GM12878 (cell line): ENCODE data around the gene ENDOD1. TPM values are rescaled to one million over a fixed set of nuclear protein-coding genes. Genes with fewer than 3 reads are reported as not detected.

Experiments
- polyA plus RNA-seq, 11 experiments: library from polyadenylated mRNA; depleted of rRNA in 4 of 11; unstranded in 6 of 11; stranded (reverse) in 5 of 11; fragments of >200 nt; fragmentation: Nextera tagmentation in 4 of 11; fragmentation: Illumina TruSeq in 1 of 11; extraction: Ambion mirVana in 4 of 11; extraction: Trizol in 1 of 11; gene quantifications; 1 replicate in 1 of 11; 2 replicates in 10 of 11; pipeline versions ENCODE4 v1.2.1 to v1.2.3, GENCODE V29; 2011 to 2016; ENCODE audit warnings: inconsistent platforms in 2 of 11, missing spikeins in 2 of 11, low read depth in 1 of 11
- total RNA-seq, 4 experiments: library from RNA; depleted of rRNA in 3 of 4; stranded (reverse); fragments of >200 nt in 3 of 4; fragmentation: Illumina TruSeq in 1 of 4; extraction: Trizol in 1 of 4; gene quantifications; 2 replicates each; pipeline versions ENCODE4 v1.2.1 to v1.2.3, GENCODE V29; 2013 to 2021

The ENDOD1 gene
- total and polyA plus RNA-seq, 10 of the 15 experiments (the other 5 are each of a cell fraction or from before 2014, with no cell fraction given), result 6.0 to 30.0 (median 12.1) TPM

Other genes starting within 250 kb of the ENDOD1 start
- gene CWC15, start 116.3 kb upstream of the ENDOD1 start, total RNA-seq (2014; rRNA removed), result 45.9 and 51.8 TPM in 2 replicates
- gene CWC15, start 116.3 kb upstream of the ENDOD1 start, total RNA-seq (2014; rRNA removed; fragmentation: Illumina TruSeq; extraction: Trizol), result 71.7 and 75.9 TPM in 2 replicates
- gene CWC15, start 116.3 kb upstream of the ENDOD1 start, total RNA-seq (2021), result 54.2 and 58.1 TPM in 2 replicates
- gene CWC15, start 116.3 kb upstream of the ENDOD1 start, polyA plus RNA-seq (2011; rRNA removed), result 68.4 and 108 TPM in 2 replicates
- gene CWC15, start 116.3 kb upstream of the ENDOD1 start, polyA plus RNA-seq (2014; fragmentation: Illumina TruSeq; extraction: Trizol), result 78.5 and 107 TPM in 2 replicates
- gene CWC15, start 116.3 kb upstream of the ENDOD1 start, polyA plus RNA-seq (2014; fragmentation: Nextera tagmentation; extraction: Ambion mirVana), result 100 to 1,000 TPM; 122 to 142 TPM
- 35.8 and 43.3 TPM in 2 replicates for gene CWC15, start 116.3 kb upstream of the ENDOD1 start, polyA plus RNA-seq (2014; rRNA removed)
- 10 to 100 TPM; 80.9 to 94.0 TPM for gene CWC15, start 116.3 kb upstream of the ENDOD1 start, polyA plus RNA-seq (2016; fragmentation: Nextera tagmentation; extraction: Ambion mirVana)
- 2.1 and 2.3 TPM in 2 replicates for gene KDM4D, start 116.1 kb upstream of the ENDOD1 start, total RNA-seq (2014; rRNA removed)
- 1.2 TPM in 2 replicates for gene KDM4D, start 116.1 kb upstream of the ENDOD1 start, total RNA-seq (2014; rRNA removed; fragmentation: Illumina TruSeq; extraction: Trizol)
- gene KDM4D, start 116.1 kb upstream of the ENDOD1 start, total RNA-seq (2021), result 1.4 and 1.5 TPM in 2 replicates
- 1.0 and 1.2 TPM in 2 replicates for gene KDM4D, start 116.1 kb upstream of the ENDOD1 start, polyA plus RNA-seq (2011; rRNA removed)
- 0.78 and 1.2 TPM in 2 replicates for gene KDM4D, start 116.1 kb upstream of the ENDOD1 start, polyA plus RNA-seq (2014; fragmentation: Illumina TruSeq; extraction: Trizol)
- under 1 TPM; 0.63 to 0.69 TPM for gene KDM4D, start 116.1 kb upstream of the ENDOD1 start, polyA plus RNA-seq (2014; fragmentation: Nextera tagmentation; extraction: Ambion mirVana)
- gene KDM4D, start 116.1 kb upstream of the ENDOD1 start, polyA plus RNA-seq (2014; rRNA removed), result 0.96 and 1.5 TPM in 2 replicates
- 1 to 10 TPM; 1.3 to 2.6 TPM for gene KDM4D, start 116.1 kb upstream of the ENDOD1 start, polyA plus RNA-seq (2016; fragmentation: Nextera tagmentation; extraction: Ambion mirVana)
- not detected in 2 replicates for gene KDM4E, start 64.6 kb upstream of the ENDOD1 start, total RNA-seq (2014; rRNA removed)
- not detected in 2 replicates for gene KDM4E, start 64.6 kb upstream of the ENDOD1 start, total RNA-seq (2014; rRNA removed; fragmentation: Illumina TruSeq; extraction: Trizol)
- not detected in 2 replicates for gene KDM4E, start 64.6 kb upstream of the ENDOD1 start, total RNA-seq (2021)
- not detected in 2 replicates for gene KDM4E, start 64.6 kb upstream of the ENDOD1 start, polyA plus RNA-seq (2011; rRNA removed)
- not detected in 2 replicates for gene KDM4E, start 64.6 kb upstream of the ENDOD1 start, polyA plus RNA-seq (2014; fragmentation: Illumina TruSeq; extraction: Trizol)
- gene KDM4E, start 64.6 kb upstream of the ENDOD1 start, polyA plus RNA-seq (2014; fragmentation: Nextera tagmentation; extraction: Ambion mirVana), result not detected
- gene KDM4E, start 64.6 kb upstream of the ENDOD1 start, polyA plus RNA-seq (2014; rRNA removed), result not detected in 2 replicates
- not detected for gene KDM4E, start 64.6 kb upstream of the ENDOD1 start, polyA plus RNA-seq (2016; fragmentation: Nextera tagmentation; extraction: Ambion mirVana)
- gene KDM4F, start 40.4 kb upstream of the ENDOD1 start, total RNA-seq (2014; rRNA removed), result not detected in 2 replicates
- not detected in 2 replicates for gene KDM4F, start 40.4 kb upstream of the ENDOD1 start, total RNA-seq (2014; rRNA removed; fragmentation: Illumina TruSeq; extraction: Trizol)
- not detected in 2 replicates for gene KDM4F, start 40.4 kb upstream of the ENDOD1 start, total RNA-seq (2021)
- not detected in 2 replicates for gene KDM4F, start 40.4 kb upstream of the ENDOD1 start, polyA plus RNA-seq (2011; rRNA removed)
- not detected in 2 replicates for gene KDM4F, start 40.4 kb upstream of the ENDOD1 start, polyA plus RNA-seq (2014; fragmentation: Illumina TruSeq; extraction: Trizol)
- not detected for gene KDM4F, start 40.4 kb upstream of the ENDOD1 start, polyA plus RNA-seq (2014; fragmentation: Nextera tagmentation; extraction: Ambion mirVana)
- gene KDM4F, start 40.4 kb upstream of the ENDOD1 start, polyA plus RNA-seq (2014; rRNA removed), result not detected in 2 replicates
- gene KDM4F, start 40.4 kb upstream of the ENDOD1 start, polyA plus RNA-seq (2016; fragmentation: Nextera tagmentation; extraction: Ambion mirVana), result not detected
- 13.2 and 14.2 TPM in 2 replicates for gene SRSF8, start 22.9 kb upstream of the ENDOD1 start, total RNA-seq (2014; rRNA removed)
- gene SRSF8, start 22.9 kb upstream of the ENDOD1 start, total RNA-seq (2014; rRNA removed; fragmentation: Illumina TruSeq; extraction: Trizol), result 15.3 and 19.5 TPM in 2 replicates
- 28.1 and 30.1 TPM in 2 replicates for gene SRSF8, start 22.9 kb upstream of the ENDOD1 start, total RNA-seq (2021)
- gene SRSF8, start 22.9 kb upstream of the ENDOD1 start, polyA plus RNA-seq (2011; rRNA removed), result 41.5 and 48.3 TPM in 2 replicates
- 29.0 and 40.5 TPM in 2 replicates for gene SRSF8, start 22.9 kb upstream of the ENDOD1 start, polyA plus RNA-seq (2014; fragmentation: Illumina TruSeq; extraction: Trizol)
- 10 to 100 TPM; 15.3 to 24.4 TPM for gene SRSF8, start 22.9 kb upstream of the ENDOD1 start, polyA plus RNA-seq (2014; fragmentation: Nextera tagmentation; extraction: Ambion mirVana)
- 24.8 and 25.2 TPM in 2 replicates for gene SRSF8, start 22.9 kb upstream of the ENDOD1 start, polyA plus RNA-seq (2014; rRNA removed)
- gene SRSF8, start 22.9 kb upstream of the ENDOD1 start, polyA plus RNA-seq (2016; fragmentation: Nextera tagmentation; extraction: Ambion mirVana), result 10 to 100 TPM; 36.3 to 43.1 TPM
- gene SESN3, start 141.4 kb downstream of the ENDOD1 start, total RNA-seq (2014; rRNA removed), result 4.6 and 6.2 TPM in 2 replicates
- gene SESN3, start 141.4 kb downstream of the ENDOD1 start, total RNA-seq (2014; rRNA removed; fragmentation: Illumina TruSeq; extraction: Trizol), result 4.3 and 5.3 TPM in 2 replicates
- gene SESN3, start 141.4 kb downstream of the ENDOD1 start, total RNA-seq (2021), result 6.4 and 6.7 TPM in 2 replicates
- 4.3 and 7.0 TPM in 2 replicates for gene SESN3, start 141.4 kb downstream of the ENDOD1 start, polyA plus RNA-seq (2011; rRNA removed)
- 3.8 and 4.5 TPM in 2 replicates for gene SESN3, start 141.4 kb downstream of the ENDOD1 start, polyA plus RNA-seq (2014; fragmentation: Illumina TruSeq; extraction: Trizol)
- 1 to 10 TPM in 1 of 2 experiments, under 1 TPM in 1; 0.68 to 1.5 TPM for gene SESN3, start 141.4 kb downstream of the ENDOD1 start, polyA plus RNA-seq (2014; fragmentation: Nextera tagmentation; extraction: Ambion mirVana)
- 1.8 and 2.2 TPM in 2 replicates for gene SESN3, start 141.4 kb downstream of the ENDOD1 start, polyA plus RNA-seq (2014; rRNA removed)
- under 1 TPM; 0.64 to 0.71 TPM for gene SESN3, start 141.4 kb downstream of the ENDOD1 start, polyA plus RNA-seq (2016; fragmentation: Nextera tagmentation; extraction: Ambion mirVana)